Measurements from ENCODE around the gene LCN6.
A peak's percentile ranks its signal among the peaks of the same experiment; 100 is the strongest.

LCN6 gene

GRCh38 chr9:136734837-136735496, 13.4 kb downstream of the LCN6 start:
- no peak for TF ChIP-seq CTCF (IDR thresholded peaks at IDR 0.05; ENCODE audit: low read length, missing control alignments)
- no peak for DNase-seq (ENCODE audit: low read depth)
- no peak overlapping the region for H3K4me3 ChIP-seq (replicated peaks; ENCODE audit: low read depth, low read length)

- H3K4me3 ChIP-seq (replicated peaks; ENCODE audit: low read depth, low read length), result no peak overlapping the region
- no peak for DNase-seq (ENCODE audit: low read depth)
- TF ChIP-seq CTCF (IDR thresholded peaks at IDR 0.05; ENCODE audit: low read length, missing control alignments), result no peak
Measured at GRCh38 chr9:136733611-136734010, 14.7 kb downstream of the LCN6 start.

- no peak for TF ChIP-seq CTCF (IDR thresholded peaks at IDR 0.05; ENCODE audit: low read length, missing control alignments)
- no peak for DNase-seq (ENCODE audit: low read depth)
- no peak overlapping the region for H3K4me3 ChIP-seq (replicated peaks; ENCODE audit: low read depth, low read length)
Measured at GRCh38 chr9:136732444-136733178, 15.7 kb downstream of the LCN6 start.

- DNase-seq (ENCODE audit: low read depth), result no peak
- no peak overlapping the region for H3K4me3 ChIP-seq (replicated peaks; ENCODE audit: low read depth, low read length)
- TF ChIP-seq CTCF (IDR thresholded peaks at IDR 0.05; ENCODE audit: low read length, missing control alignments), result no peak
Measured at GRCh38 chr9:136729926-136730325, 18.4 kb downstream of the LCN6 start.

- no peak for TF ChIP-seq CTCF (IDR thresholded peaks at IDR 0.05; ENCODE audit: low read length, missing control alignments)
- peak overlapping the region; percentile 98 for H3K4me3 ChIP-seq (replicated peaks; ENCODE audit: low read depth, low read length)
- DNase-seq (ENCODE audit: low read depth), result no peak
Measured at GRCh38 chr9:136729144-136729543, 19.2 kb downstream of the LCN6 start.

GRCh38 chr9:136728548-136729123, 19.7 kb downstream of the LCN6 start:
- no peak for TF ChIP-seq CTCF (IDR thresholded peaks at IDR 0.05; ENCODE audit: low read length, missing control alignments)
- peak overlapping the region; percentile 98 for H3K4me3 ChIP-seq (replicated peaks; ENCODE audit: low read depth, low read length)
- DNase-seq (ENCODE audit: low read depth), result no peak

Measured in fibroblast of pulmonary artery (primary cell).